COR-L47 (cell line): ENCODE results near the gene GPC5.

Experiments used
- DNase-seq: peaks from one replicate; lab custom pipeline; 2025; lab: John Stamatoyannopoulos, UW

GPC5 gene

DNA sequence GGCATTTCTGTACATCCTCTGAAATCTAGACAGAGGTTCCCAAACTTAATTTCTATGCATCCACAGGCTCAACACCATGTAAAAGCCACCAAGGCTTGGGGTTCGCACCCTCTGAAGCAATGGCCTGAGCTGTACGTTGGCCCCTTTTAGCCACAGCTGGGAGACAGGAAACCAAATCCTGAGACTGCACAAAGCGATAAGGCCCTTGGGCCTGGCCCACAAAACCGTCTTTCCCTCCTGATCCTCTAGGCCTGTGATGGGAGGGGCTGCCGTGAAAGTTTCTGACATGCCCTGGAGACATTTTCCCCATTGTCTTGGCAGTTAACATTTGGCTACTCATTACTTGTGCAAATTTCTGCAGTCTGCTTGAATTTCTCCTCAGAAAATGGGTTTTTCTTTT lies 766.4 kb downstream of the GPC5 start:
- no peak for DNase-seq

GRCh38 chr13:92172191-92172590 lies 773.8 kb downstream of the GPC5 start:
- DNase-seq: no peak

DNA sequence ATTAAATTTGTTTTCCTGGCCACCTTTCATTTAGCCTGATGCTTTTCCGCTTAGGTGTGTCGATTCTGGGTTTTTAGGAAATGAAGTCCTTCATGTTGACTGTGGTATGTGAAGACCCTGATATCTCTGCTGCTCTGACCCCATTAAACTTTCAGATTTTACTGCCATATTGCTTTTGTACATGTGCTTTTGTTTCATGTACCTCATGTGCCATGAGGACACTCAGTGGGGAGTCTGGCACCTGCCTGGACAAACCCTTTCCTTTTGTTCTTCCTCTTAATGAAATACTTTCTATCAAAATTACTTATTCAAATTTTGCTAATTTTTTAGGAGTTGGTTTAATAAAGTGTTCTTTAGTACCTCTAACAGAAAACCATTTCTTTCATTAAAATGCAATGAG lies 774.8 kb downstream of the GPC5 start:
- no peak for DNase-seq

GRCh38 chr13:92175330-92175729 lies 776.9 kb downstream of the GPC5 start:
- DNase-seq: peak; percentile 60

- no peak for DNase-seq
These were observed 779.5 kb downstream of the GPC5 start for GRCh38 chr13:92177966-92178365.

DNA sequence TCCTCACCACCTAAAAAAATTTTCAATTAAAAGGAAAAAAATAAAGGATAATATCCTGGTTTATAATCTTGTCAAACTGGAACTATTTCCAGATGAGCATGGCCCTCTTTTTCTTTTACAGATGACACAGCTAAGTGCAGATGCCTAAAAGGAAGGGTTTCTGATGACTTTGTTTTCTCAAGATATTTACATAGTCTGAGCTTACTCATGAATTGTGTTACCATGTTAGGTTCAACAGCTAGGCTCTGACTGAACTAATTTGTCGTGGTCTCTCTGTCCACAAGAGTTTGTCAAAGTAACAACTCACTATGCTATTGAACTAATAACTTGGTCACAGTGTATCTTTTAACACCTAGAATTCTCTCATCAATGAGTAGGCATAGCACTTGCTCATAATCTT lies 780.8 kb downstream of the GPC5 start:
- no peak for DNase-seq

- peak; percentile 26 for DNase-seq
These were observed 789.1 kb downstream of the GPC5 start for GRCh38 chr13:92187378-92187989.

- DNase-seq: no peak
These were observed 790.2 kb downstream of the GPC5 start for GRCh38 chr13:92188574-92188973.

GRCh38 chr13:92196591-92197256 lies 798.3 kb downstream of the GPC5 start:
- no peak for DNase-seq

- DNase-seq: no peak
These were observed 799.2 kb downstream of the GPC5 start for GRCh38 chr13:92197669-92198068.

- no peak for DNase-seq
These were observed 820.2 kb downstream of the GPC5 start for GRCh38 chr13:92218615-92219014.

GRCh38 chr13:92221916-92222315 lies 823.5 kb downstream of the GPC5 start:
- DNase-seq: no peak

GRCh38 chr13:92224052-92224821 lies 825.8 kb downstream of the GPC5 start:
- DNase-seq: no peak

GRCh38 chr13:92224825-92225224 lies 826.4 kb downstream of the GPC5 start:
- no peak for DNase-seq

DNA sequence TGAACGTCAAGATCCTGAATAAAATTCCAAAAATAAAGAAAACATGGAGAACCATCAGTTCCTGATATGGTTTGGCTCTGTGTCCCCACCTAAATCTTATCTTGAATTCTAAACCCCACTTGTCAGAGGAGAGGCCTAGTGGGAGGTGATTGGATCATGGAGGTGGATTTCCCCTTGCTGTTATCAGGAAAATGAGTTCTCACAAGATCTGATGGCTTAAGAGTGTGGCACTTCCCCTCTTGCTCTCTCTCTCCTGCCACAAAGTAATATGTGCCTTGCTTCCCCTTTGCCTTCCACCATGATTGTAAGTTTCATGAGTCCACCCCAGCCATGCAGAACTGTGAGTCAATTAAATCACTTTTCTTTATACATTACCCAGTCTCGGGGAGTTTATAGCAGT lies 827.4 kb downstream of the GPC5 start:
- no peak for DNase-seq

DNA sequence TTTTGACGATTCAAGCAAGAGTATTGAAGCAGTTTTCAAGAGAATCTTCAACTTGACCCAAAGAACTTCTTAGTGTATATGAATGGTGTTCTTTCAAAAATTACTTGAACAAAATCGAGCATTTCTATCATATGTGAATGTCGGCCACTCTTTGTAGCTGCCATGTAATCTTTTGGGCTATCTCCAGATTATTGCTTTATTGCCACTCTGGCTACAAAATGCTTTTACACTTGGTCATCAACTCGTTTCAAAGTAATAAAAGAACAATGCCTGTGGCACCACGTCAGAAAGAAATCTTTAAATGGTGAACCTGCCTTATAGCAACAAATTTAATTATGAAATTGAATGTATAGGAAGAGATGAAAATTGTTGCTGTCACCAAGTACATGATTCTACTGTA lies 834.5 kb downstream of the GPC5 start:
- no peak for DNase-seq

DNA sequence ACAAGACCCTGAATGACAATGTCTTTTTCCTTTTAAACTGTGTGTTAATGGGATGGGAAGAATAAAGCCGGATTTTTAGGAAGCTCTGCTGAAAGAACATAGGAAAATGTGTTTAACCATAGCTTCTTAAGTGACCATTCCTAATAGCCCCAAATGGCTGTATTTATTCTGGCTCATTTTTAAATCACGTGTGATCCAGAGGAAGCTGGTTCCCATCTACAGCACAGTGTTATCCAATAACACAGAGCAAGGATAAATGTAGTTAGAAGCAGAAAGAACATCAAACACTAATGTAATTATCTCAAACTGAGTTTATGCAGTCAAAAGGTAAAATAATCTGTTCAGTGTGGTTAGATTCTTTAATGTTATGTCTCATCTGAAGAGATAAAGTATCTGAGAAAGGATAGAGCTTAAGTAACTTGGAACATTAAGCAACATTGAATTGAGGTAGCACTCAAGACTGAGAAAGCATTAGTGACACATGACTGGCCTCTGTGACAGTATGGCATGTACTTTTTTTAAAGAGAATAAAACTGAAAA lies 853.3 kb downstream of the GPC5 start:
- DNase-seq: no peak

- no peak for DNase-seq
These were observed 857.1 kb downstream of the GPC5 start for GRCh38 chr13:92255526-92255925.

DNA sequence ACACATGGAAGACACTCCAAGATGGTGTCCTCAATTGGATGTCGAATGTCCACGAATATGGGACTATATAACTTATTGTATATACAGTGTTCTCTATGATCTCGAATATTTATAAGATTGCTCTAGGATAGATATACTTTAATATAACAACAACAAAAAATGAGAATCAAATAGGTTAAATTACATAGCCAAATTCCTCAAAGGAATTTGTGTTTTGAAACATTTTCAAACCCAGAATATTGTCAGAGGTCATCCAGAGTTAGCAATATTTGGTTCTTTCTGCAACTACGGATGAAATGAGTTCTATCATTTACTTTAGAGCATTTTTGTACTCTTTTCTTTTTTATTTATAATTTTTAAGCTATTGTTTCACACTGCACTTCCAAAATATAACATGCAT lies 857.8 kb downstream of the GPC5 start:
- no peak for DNase-seq

- DNase-seq: no peak
These were observed 860.6 kb downstream of the GPC5 start for GRCh38 chr13:92259046-92259445.

DNA sequence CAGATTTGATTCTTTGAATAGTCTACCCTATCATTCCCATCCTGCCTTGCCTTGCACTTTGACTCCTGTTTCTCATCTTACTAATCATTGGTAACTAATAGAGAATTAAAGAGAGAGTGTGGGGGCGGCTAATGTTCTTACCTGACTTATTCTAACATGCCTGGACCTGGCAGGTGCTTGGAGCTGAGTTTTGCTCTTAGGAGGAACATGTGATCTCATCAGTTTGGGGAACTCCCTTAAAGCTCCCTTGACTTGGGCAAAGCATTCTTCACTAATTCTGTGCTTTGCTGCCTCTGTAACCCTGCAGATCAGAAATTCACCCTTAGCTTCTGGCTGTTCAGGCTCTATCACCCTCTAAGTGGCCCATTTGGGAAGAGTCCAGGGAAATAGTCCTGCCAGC lies 861.1 kb downstream of the GPC5 start:
- DNase-seq: no peak

DNA sequence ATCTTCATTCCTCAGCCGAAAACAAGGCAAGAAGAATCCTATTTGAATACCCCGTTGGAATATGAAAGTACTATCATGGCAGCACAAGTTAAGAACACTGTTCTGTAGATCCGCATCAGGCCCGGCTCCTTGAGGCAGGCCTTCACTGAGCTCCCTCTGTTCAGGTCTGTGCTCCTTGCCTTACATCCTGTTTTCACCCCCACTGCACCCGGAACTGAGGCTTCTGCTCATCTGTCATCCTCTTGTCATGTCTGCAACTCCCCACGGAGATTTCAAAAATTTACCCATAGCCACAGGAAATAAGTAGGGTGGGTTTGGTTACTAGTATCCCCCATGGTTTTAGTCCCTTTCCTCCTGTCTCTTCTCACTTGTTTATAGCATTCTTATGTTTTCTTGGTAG lies 861.9 kb downstream of the GPC5 start:
- DNase-seq: no peak
